HG03354 (cell line): Measurements from ENCODE around the gene NEB.

ENCODE experiments used
- ATAC-seq: cut with Tn5 transposase; IDR thresholded peaks from one replicate; pipeline ENCODE4 v1.9.1; 2021; ENCODE audit warnings: mild to moderate bottlenecking; ENCODE audit not compliant: unreplicated experiment, poor library complexity, severe bottlenecking

The NEB gene

GRCh38 chr2:151523850-151524249 lies 210.4 kb downstream of the NEB start:
- ATAC-seq, result no peak

DNA sequence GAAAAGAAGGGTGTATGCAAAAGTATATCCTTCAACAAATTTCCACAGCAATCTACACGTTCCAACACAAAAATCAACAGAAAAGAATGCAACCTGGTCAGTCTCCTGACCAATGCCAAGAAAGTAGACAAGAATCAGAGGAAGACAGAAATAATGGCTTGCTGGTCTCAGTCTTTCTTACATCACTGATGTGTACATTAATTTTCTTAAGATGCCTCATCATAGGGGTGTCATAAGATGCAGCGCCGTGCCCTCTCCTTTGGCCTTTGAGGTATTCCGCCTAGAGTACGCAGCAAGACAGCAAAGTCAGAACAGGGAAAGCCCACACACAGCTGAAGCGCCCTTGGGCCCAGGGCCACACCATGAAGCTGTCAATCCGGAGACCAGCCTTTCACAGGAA lies 211.7 kb downstream of the NEB start:
- ATAC-seq, result no peak

DNA sequence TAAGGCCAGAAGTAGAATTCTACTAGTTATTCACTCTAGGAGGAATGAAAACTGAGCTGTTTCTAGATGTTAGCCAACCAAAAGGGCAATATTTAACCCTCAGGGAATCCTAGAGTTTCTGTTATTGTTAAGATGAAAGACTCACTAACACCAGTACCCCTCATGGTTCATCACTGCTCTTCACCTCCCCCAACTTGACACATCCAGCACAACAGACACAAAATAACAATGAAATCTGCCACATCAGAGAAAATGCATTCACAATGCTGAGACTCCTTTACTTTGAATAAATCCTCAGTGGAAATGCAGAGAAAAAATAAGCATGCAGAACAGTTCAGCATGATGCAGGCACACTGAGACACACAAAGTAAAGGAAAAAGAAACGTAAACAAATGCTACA lies 213.3 kb downstream of the NEB start:
- ATAC-seq, result no peak

DNA sequence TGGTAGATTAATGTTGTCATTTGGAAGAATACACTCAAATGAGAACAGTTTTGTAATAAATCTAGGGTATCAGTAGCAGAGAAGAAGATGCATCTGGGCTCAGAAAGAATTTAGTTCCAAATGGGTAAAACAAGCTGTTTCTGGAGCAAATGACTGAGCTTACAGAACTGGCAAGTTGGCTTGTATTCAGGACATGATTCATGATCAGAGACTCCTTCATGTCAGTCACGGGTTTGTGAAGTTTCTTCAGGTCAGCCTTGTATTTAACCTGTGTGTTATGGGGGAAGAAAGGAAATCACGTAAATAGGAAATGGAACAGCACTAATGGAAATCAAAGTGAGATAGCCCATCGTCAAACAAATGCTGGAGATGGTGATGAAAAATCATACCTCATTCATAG lies 215.5 kb downstream of the NEB start:
- no peak for ATAC-seq

GRCh38 chr2:151508519-151508918 lies 225.8 kb downstream of the NEB start:
- ATAC-seq, result no peak

GRCh38 chr2:151506170-151506569 lies 228.1 kb downstream of the NEB start:
- no peak for ATAC-seq

- no peak for ATAC-seq
Observed at GRCh38 chr2:151498178-151498577, 236.1 kb downstream of the NEB start.

DNA sequence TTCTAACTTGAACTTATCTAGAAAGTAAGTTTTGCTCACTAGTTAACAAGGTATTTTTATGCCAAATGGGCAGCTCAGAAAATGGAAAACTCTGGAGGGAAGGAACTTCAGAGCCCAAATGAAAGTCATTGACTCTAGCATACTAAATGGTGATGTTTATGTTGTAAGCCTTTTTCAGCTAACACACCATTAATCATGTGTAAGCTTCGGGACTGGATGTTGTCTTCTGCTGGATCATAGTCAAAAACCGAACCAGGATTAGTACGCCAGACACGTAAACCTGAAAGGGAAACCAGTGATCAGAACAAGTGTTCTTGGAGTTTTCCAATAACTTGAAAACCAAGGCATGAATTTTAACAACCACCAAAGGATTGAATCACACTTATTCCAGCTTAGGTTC lies 242.8 kb downstream of the NEB start:
- ATAC-seq, result no peak

DNA sequence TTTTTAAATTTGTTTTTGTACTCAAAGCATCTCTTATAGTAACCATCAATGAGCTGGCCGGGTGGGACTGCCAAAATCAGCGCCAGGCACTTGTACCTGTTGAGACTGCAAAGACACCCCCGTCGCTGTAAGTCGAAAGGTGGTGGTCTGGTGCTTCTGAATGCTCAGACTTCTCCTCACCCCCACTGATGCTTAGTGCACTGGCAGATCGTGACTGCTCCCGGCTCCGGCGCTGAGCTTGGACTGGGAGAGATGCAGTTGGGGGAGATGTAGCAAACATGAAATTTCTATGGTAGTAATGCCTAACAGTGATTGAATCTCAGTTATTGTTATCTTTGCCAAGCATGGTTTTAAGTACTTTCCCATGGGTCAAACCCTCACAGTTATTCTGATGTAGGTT lies 244.0 kb downstream of the NEB start:
- no peak for ATAC-seq

DNA sequence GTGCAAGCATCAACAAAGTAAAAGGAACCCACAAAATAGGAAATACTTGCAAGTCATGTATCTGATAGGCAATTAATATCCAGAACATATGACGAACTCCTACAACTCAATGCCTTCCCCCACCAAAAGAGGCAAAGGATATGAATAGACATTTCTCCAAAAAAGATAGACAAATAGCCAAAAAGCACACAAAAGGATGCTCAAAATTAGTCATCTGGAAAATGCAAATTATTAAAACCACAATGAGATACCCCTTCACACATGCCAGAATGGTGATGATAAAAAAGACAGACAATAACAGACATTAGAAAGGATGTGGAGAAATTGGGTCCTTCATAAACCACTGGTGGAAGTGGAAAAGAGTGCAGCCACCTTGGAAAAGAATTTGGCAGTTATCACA lies 248.2 kb downstream of the NEB start:
- ATAC-seq, result no peak

DNA sequence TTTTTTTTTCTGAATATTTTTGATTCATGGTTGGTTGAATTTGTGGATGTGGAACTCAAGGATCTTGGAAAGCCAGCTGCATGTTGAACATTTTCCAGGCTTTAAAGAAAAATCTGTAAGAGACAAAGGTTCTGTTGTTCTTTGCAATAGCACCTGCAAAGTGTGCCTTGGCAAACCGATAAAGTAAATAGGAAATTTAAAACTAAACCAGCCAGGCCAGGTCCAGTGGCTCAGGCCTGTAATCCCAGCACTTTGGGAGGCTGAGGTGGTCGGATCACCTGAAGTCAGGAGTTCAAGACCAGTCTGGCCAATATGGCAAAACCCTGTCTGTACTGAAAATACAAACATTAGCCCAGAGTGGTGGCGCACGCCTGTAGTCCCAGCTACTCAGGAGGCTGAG lies 250.2 kb downstream of the NEB start:
- no peak for ATAC-seq

DNA sequence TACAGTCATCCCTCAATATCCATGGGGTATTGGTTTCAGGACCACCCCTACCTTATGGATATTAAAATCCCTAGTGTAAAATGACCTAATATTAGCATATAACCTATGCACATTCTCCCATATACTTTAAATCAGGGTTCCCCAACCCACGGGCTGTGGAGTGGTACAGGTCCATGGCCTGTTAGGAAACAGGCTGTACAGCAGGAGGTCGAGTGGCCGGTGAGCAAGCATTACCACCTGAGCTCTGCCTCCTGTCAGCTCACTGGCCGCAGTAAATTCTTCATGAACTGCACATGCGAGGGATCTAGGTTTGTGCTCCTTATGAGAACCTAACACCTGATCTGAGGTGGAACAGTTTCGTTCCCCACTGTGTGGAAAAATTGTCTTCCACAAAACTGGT lies 250.7 kb downstream of the NEB start:
- no peak for ATAC-seq

- no peak for ATAC-seq
Observed at GRCh38 chr2:151482171-151482725, 252.0 kb downstream of the NEB start.

DNA sequence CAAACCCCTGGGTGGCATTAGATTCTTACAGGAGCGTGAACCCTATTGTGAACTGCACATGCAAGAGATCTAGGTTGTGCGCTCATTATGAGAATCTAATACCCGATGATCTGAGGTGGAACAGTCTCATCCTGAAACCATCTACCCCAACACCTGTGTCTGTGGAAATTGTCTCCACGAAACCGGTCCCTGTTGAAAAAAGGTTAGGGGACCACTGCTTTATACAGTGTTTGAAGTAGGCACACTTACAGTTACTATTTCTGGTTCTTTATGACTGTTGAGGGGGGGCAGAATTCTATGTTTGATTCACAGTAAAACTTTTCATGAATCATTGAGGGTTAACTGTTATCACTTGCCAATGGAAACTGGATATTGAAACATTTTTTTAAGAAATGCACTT lies 252.5 kb downstream of the NEB start:
- ATAC-seq, result no peak

- ATAC-seq, result no peak
Observed at GRCh38 chr2:151478011-151478410, 256.3 kb downstream of the NEB start.

GRCh38 chr2:151476287-151476686 lies 258.0 kb downstream of the NEB start:
- ATAC-seq, result no peak

- no peak for ATAC-seq
Observed at GRCh38 chr2:151475071-151475470, 259.2 kb downstream of the NEB start.

- ATAC-seq, result no peak
Observed at GRCh38 chr2:151472966-151473365, 261.3 kb downstream of the NEB start.

DNA sequence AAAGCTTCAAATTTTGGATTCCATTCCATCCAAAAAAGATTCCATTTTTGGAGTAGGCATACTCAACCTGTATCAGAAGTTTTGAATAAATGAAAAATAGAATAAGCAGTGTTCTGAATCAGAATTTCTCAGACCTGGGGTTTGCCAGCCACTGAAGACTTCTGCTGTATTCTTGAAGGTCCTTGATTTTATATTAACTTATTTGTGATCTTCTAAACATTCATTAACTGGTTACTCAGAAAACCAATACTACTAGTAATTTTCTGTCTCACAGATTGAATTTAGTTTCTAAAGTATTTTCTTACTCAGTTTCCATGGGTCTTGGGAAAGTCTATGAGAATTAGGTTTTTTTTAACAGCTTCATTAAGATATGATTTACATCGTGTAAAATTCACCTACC lies 263.7 kb downstream of the NEB start:
- no peak for ATAC-seq

DNA sequence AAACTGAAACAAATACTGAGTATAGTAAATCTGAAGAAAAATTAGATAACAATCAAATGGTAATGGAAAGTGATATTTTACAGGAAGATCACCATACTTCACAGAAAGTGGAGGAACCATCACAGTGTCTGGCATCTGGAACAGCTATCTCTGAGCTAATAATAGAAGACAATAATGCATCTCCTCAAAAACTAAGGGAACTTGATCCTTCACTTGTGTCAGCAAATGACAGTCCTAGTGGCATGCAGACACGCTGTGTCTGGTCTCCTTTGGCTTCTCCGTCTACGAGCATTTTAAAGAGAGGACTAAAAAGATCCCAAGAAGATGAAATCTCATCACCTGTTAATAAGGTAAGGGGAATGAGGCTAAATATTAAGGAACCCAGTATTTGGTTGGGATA lies 268.5 kb downstream of the NEB start:
- no peak for ATAC-seq

- ATAC-seq, result no peak
Observed at GRCh38 chr2:151459358-151459757, 274.9 kb downstream of the NEB start.

GRCh38 chr2:151439127-151439526 lies 295.1 kb downstream of the NEB start:
- ATAC-seq, result no peak

DNA sequence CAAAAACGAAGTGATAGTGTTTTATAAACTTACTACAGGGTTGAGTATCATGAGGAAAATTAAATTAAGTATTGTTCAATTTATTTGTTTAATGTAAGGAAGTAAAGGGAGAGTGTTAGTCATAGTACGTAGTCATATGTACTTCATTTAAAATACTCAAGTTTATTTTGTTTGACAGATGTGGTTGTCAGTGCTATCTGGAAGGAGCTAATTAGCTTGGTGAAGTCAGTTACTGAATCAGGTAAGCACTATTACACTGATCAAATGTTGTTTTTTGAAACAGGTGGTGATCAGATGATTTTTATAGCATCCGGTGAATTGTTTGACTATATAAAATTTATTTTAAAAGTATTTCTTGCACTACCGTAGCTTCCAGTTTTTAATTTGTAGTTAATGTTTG lies 295.8 kb downstream of the NEB start:
- no peak for ATAC-seq
